Measurements from ENCODE around the gene RNF181.

GRCh38 chr2:85623991-85624390, 28.4 kb downstream of the RNF181 start:
- no peak for TF ChIP-seq TAF1 (IDR thresholded peaks at IDR 0.05; ENCODE audit: low read depth, low read length)
- TF ChIP-seq POU5F1 (IDR thresholded peaks at IDR 0.05; ENCODE audit: low read depth, low read length): no peak
- TF ChIP-seq CTCF (IDR thresholded peaks at IDR 0.05; ENCODE audit: control extremely low read depth in 1 of 3, insufficient read depth in 1 of 3, low read depth in 1 of 3, low read length in 3 of 3): no peak
- no peak for TF ChIP-seq POLR2AphosphoS5 (IDR thresholded peaks at IDR 0.05; ENCODE audit: low read depth, low read length)
- TF ChIP-seq EZH2 (IDR thresholded peaks at IDR 0.05; ENCODE audit: low read depth, low read length, severe bottlenecking): no peak
- TF ChIP-seq MAX (IDR thresholded peaks at IDR 0.05): no peak

Data from H1 (cell line).